ENCODE data around the gene ERMP1.

Gene ERMP1

GRCh38 chr9:5866685-5867084, 33.8 kb upstream of the ERMP1 start:
- no peak overlapping the region for H3K4me3 ChIP-seq (ENCODE audit: low read depth, low read length)
- TF ChIP-seq, protein P1, sequence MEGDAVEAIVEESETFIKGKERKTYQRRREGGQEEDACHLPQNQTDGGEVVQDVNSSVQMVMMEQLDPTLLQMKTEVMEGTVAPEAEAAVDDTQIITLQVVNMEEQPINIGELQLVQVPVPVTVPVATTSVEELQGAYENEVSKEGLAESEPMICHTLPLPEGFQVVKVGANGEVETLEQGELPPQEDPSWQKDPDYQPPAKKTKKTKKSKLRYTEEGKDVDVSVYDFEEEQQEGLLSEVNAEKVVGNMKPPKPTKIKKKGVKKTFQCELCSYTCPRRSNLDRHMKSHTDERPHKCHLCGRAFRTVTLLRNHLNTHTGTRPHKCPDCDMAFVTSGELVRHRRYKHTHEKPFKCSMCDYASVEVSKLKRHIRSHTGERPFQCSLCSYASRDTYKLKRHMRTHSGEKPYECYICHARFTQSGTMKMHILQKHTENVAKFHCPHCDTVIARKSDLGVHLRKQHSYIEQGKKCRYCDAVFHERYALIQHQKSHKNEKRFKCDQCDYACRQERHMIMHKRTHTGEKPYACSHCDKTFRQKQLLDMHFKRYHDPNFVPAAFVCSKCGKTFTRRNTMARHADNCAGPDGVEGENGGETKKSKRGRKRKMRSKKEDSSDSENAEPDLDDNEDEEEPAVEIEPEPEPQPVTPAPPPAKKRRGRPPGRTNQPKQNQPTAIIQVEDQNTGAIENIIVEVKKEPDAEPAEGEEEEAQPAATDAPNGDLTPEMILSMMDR (IDR thresholded peaks at IDR 0.05; ENCODE audit: low read depth, low read length) = no peak

GRCh38 chr9:5866272-5866671, 33.4 kb upstream of the ERMP1 start:
- TF ChIP-seq, protein P1 (IDR thresholded peaks at IDR 0.05; ENCODE audit: low read depth, low read length) = no peak
- no peak overlapping the region for H3K4me3 ChIP-seq (ENCODE audit: low read depth, low read length)

DNA sequence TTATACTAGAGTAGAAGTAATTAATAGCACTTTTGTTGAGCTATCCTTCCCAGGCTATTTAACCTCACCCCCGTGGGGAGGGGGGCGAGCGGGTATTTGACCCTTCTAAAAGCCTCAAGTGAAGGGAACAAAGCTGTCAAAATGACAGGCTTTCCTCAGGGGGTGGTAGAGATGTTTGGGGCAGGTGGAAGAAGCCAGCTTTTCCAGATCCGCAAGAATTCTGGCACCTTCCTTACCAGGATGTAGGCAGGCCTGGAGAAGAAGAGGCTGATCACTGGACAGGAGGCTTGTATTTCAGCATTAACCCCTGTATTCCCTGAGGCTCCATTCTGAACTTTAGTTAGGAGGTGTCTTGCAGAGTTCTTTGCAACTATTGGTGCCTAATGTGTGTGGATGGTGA, 31.5 kb upstream of the ERMP1 start:
- no peak overlapping the region for H3K4me3 ChIP-seq (ENCODE audit: low read depth, low read length)
- TF ChIP-seq, protein P1 (IDR thresholded peaks at IDR 0.05; ENCODE audit: low read depth, low read length) = no peak

DNA sequence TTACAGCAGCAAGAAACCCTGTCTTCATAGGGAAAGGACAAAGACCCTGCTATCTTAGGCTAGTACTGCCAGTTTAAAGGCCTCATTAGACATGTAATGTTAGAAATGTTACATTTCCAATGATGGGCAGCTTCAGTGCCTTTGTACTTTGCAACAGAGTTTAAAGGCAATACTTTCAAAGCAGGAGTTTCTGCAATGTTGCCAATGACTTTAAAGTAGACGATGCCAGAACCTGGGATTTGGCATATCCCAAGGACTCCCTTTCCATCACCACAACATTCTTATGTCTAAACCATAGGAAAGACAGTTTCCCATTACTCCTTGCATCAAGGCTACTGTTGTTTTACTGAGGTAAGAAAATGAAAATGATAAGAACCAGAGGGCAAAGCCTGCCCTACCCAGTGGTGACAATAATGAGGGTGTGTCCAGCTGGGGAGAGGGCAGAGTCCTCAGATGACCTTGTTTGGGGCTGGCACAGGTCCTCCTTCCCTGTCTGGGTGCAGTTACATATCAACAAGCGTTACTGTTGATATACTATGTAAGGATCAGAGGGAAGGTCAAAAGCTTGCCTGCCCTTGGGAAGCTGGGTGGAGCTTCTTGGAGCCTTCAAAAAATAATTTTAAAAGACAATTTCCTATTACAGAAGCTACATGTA, 30.3 kb upstream of the ERMP1 start:
- TF ChIP-seq, protein P1 (IDR thresholded peaks at IDR 0.05; ENCODE audit: low read depth, low read length) = no peak
- no peak overlapping the region for H3K4me3 ChIP-seq (ENCODE audit: low read depth, low read length)

GRCh38 chr9:5858833-5859232, 25.9 kb upstream of the ERMP1 start:
- no peak overlapping the region for H3K4me3 ChIP-seq (ENCODE audit: low read depth, low read length)
- TF ChIP-seq, protein P1 (IDR thresholded peaks at IDR 0.05; ENCODE audit: low read depth, low read length) = no peak

DNA sequence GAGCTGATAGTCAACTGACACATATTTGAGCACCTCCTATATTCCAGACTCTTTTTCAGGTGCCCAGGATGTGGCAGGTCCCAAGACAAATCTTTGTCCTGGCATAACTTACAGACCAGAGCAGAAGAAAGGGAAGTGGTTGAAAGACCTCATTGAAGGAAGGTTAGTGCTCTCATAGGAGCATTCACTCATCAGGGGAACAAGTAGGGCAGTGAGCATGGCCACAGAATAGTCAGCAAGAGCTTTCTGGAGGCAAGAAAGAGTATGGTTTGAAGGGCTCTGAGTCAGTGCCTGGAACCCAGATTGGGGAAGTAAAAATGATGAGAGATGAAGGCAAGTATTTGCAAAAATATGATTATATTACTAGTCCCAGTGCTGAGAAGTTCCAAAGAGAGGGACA, 25.0 kb upstream of the ERMP1 start:
- TF ChIP-seq, protein P1 (IDR thresholded peaks at IDR 0.05; ENCODE audit: low read depth, low read length) = no peak
- H3K4me3 ChIP-seq (ENCODE audit: low read depth, low read length) = no peak overlapping the region

DNA sequence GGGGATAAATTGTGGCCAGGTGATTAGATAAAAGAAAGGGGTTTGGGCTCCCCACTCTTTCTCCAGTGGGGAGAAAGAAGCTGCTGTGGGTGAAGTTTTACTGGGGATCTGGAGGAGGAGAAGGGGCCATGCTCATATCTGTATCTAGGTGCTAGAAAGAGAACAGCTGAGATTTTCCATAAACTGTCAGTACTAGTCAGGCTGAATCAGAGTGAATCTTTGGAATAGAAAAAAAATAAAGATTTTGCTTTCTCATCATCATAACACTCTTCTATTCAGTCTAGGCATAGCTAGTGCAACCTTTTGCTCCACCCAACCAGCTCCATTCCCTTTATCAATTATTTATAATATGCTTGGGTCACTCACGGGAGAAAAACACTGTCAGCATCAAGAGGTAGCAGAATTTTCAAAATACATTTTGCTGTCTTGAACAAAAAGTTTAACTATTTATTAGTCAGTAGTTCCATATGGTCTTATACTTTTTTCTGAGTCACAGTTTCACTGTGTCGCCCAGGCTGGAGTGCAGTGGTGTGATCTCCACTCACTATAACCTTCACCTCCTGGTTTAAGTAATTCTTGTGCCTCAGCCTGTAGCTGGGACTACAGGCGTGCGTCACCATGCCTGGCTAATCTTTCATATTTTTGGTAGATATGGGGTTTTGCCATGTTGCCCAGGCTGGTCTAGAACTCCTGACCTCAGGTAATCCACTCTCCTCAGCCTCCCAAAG, 21.3 kb upstream of the ERMP1 start:
- no peak overlapping the region for H3K4me3 ChIP-seq (ENCODE audit: low read depth, low read length)
- TF ChIP-seq, protein P1 (IDR thresholded peaks at IDR 0.05; ENCODE audit: low read depth, low read length) = no peak

Measured in WI38 (cell line).